NT2/D1 (cell line): ENCODE data around the gene HSPB8.

Experiments
- SUZ12 ChIP-seq: IDR thresholded peaks from 2 replicates; pipeline ENCODE4 v1.6.1; 2011; ENCODE audit not compliant: insufficient read length, insufficient read depth; ENCODE audit errors: extremely low read depth
- YY1 ChIP-seq: IDR thresholded peaks from 2 replicates; pipeline ENCODE4 v1.6.1; 2011; ENCODE audit not compliant: insufficient read length, insufficient read depth
- ZNF274 ChIP-seq: IDR thresholded peaks from 2 replicates; pipeline ENCODE4 v1.6.1; 2011; ENCODE audit warnings: mild to moderate bottlenecking, low read depth, low read length

GRCh38 chr12:119169150-119169549 is 9.6 kb upstream of the HSPB8 start:
- TF ChIP-seq ZNF274 (no peak), YY1 (no peak), SUZ12 (no peak)
